ENCODE measurements around the gene SLITRK3. TPM values are rescaled to one million over a fixed set of nuclear protein-coding genes. Genes with fewer than 3 reads are reported as not detected.

Gene SLITRK3
- total and polyA plus RNA-seq, 2 experiments from 2014 or later, result 1.3 to 2.2 TPM

GRCh38 chr3:165192610-165193192 lies 3.5 kb downstream of the SLITRK3 start:
- peaks cover 65% of the 10 kb centered on the region for H3K27me3 ChIP-seq
- H2AFZ ChIP-seq, result peak overlapping the region; percentile 42
- H3K27ac ChIP-seq, result no peak overlapping the region
- no peak for DNase-seq (ENCODE audit: low spot score)
- H3K4me1 ChIP-seq (ENCODE audit: insufficient read depth), result peaks cover 6% of the 10 kb centered on the region
- H3K9me2 ChIP-seq (replicated peaks; ENCODE audit: insufficient read depth), result no peaks in the 10 kb centered on the region
- TF ChIP-seq CTCF (IDR thresholded peaks at IDR 0.05; ENCODE audit: poor library complexity), result no peak
- no peaks in the 10 kb centered on the region for H3K36me3 ChIP-seq (replicated peaks; ENCODE audit: insufficient read depth, low read depth)
- no peaks in the 10 kb centered on the region for H3K79me2 ChIP-seq
- no peaks in the 10 kb centered on the region for H4K20me1 ChIP-seq (ENCODE audit: insufficient read depth, poor library complexity, severe bottlenecking)
- H3K9me3 ChIP-seq (ENCODE audit: low read depth), result no peaks in the 10 kb centered on the region
- WGBS (ENCODE audit: low lambda C conversion rate, missing lambda C conversion rate), result 3% methylated on average over 14 of the region's 14 CpGs
- H3K4me3 ChIP-seq, result peak overlapping the region; percentile 0
- H3K4me2 ChIP-seq, result peak overlapping the region; percentile 98

- Histone ChIP-seq H3K36me3 (replicated peaks; ENCODE audit: insufficient read depth, low read depth) (no peaks in the 10 kb centered on the region), H3K4me3 (no peak overlapping the region), H3K79me2 (no peaks in the 10 kb centered on the region), H3K9me3 (ENCODE audit: low read depth) (no peaks in the 10 kb centered on the region), H3K27me3 (peaks cover 56% of the 10 kb centered on the region), H3K4me2 (no peak overlapping the region), H3K9me2 (replicated peaks; ENCODE audit: insufficient read depth) (no peaks in the 10 kb centered on the region), H2AFZ (no peak overlapping the region), H3K27ac (no peak overlapping the region), H4K20me1 (ENCODE audit: insufficient read depth, poor library complexity, severe bottlenecking) (no peaks in the 10 kb centered on the region), H3K4me1 (ENCODE audit: insufficient read depth) (peaks cover 6% of the 10 kb centered on the region)
- TF ChIP-seq EZH2phosphoT487 (IDR thresholded peaks at IDR 0.05; ENCODE audit: low read depth, severe bottlenecking, unreplicated experiment) (no peak), CTCF (IDR thresholded peaks at IDR 0.05; ENCODE audit: poor library complexity) (no peak), EZH2 (IDR thresholded peaks at IDR 0.05; ENCODE audit: borderline replicate concordance) (no peak)
- no peak for DNase-seq (ENCODE audit: low spot score)
- WGBS (ENCODE audit: low lambda C conversion rate, missing lambda C conversion rate), result 90% methylated on average over 3 of the region's 3 CpGs
Measured at GRCh38 chr3:165191491-165191890, 4.7 kb downstream of the SLITRK3 start.

- Histone ChIP-seq H3K36me3 (replicated peaks; ENCODE audit: insufficient read depth, low read depth) (no peaks in the 10 kb centered on the region), H3K9me3 (ENCODE audit: low read depth) (no peaks in the 10 kb centered on the region), H4K20me1 (ENCODE audit: insufficient read depth, poor library complexity, severe bottlenecking) (no peaks in the 10 kb centered on the region), H3K4me3 (no peak overlapping the region), H3K27me3 (peaks cover 31% of the 10 kb centered on the region), H3K4me1 (ENCODE audit: insufficient read depth) (no peaks in the 10 kb centered on the region), H2AFZ (no peak overlapping the region), H3K4me2 (no peak overlapping the region), H3K79me2 (no peaks in the 10 kb centered on the region), H3K9me2 (replicated peaks; ENCODE audit: insufficient read depth) (no peaks in the 10 kb centered on the region), H3K27ac (no peak overlapping the region)
- DNase-seq (ENCODE audit: low spot score), result no peak
- TF ChIP-seq CTCF (IDR thresholded peaks at IDR 0.05; ENCODE audit: poor library complexity), result no peak
- TF ChIP-seq EZH2 (IDR thresholded peaks at IDR 0.05; ENCODE audit: borderline replicate concordance), result no peak
- WGBS (ENCODE audit: low lambda C conversion rate, missing lambda C conversion rate), result 95% methylated on average over 12 of the region's 12 CpGs
Measured at GRCh38 chr3:165188452-165188851, 7.7 kb downstream of the SLITRK3 start.

Measured in hepatocyte (in vitro differentiated cells).